Measurements from ENCODE around the gene RIPK1.

GRCh38 chr6:3143158-3143557 is 74.9 kb downstream of the RIPK1 start:
- TF ChIP-seq, protein P1, sequence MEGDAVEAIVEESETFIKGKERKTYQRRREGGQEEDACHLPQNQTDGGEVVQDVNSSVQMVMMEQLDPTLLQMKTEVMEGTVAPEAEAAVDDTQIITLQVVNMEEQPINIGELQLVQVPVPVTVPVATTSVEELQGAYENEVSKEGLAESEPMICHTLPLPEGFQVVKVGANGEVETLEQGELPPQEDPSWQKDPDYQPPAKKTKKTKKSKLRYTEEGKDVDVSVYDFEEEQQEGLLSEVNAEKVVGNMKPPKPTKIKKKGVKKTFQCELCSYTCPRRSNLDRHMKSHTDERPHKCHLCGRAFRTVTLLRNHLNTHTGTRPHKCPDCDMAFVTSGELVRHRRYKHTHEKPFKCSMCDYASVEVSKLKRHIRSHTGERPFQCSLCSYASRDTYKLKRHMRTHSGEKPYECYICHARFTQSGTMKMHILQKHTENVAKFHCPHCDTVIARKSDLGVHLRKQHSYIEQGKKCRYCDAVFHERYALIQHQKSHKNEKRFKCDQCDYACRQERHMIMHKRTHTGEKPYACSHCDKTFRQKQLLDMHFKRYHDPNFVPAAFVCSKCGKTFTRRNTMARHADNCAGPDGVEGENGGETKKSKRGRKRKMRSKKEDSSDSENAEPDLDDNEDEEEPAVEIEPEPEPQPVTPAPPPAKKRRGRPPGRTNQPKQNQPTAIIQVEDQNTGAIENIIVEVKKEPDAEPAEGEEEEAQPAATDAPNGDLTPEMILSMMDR (conservative IDR thresholded peaks at IDR 0.05 in 1 of 2, IDR thresholded peaks at IDR 0.05 in 1 of 2; ENCODE audit: extremely low read depth in 1 of 2, insufficient read depth in 1 of 2, low read depth in 1 of 2, low read length in 2 of 2) = no peak
- no peak for TF ChIP-seq EZH2 (IDR thresholded peaks at IDR 0.05; ENCODE audit: borderline replicate concordance, low read length)

All from mammary epithelial cell (primary cell).